CD4-positive, alpha-beta T cell (primary cell): ENCODE results near the gene ARPC5L. TPM values are rescaled to one million over a fixed set of nuclear protein-coding genes. Genes with fewer than 3 reads are reported as not detected.

Source experiments
- ATAC-seq: fragments of 200-7000 bp; cut with Tn5 transposase; one replicate; pipeline ENCODE4 v1.10.0; 2022; ENCODE audit warnings: mild to moderate bottlenecking; ENCODE audit not compliant: poor library complexity
- CTCF ChIA-PET: fragments of 350-600 bp; sonication (Branson Sonifier 250); formaldehyde crosslinking; loops from one replicate; lab custom pipeline; 2021; ENCODE audit warnings: antibody characterized with exemption, inconsistent platforms; lab: Charles Lee
- POLR2A ChIA-PET: fragments of 350-600 bp; sonication (Branson Sonifier 250); formaldehyde crosslinking; loops from one replicate; lab custom pipeline; 2021; ENCODE audit warnings: antibody characterized with exemption, inconsistent platforms; lab: Charles Lee
- DNase-seq, 14 experiments: peaks; one replicate each; pipeline ENCODE4 v3.0.0-alpha.2; 2013 to 2020; ENCODE audit warnings: mixed read lengths in 2 of 14
- H3K27ac ChIP-seq, 2 donors: one replicate each; pipeline versions ENCODE4 v1.5.1 to v1.7.0; 2013; ENCODE audit warnings: low read length in 2 of 2, low read depth in 1 of 2, mild to moderate bottlenecking in 1 of 2
- H3K27me3 ChIP-seq, 2 experiments: 1 replicate in 1 of 2; 2 replicates in 1 of 2; pipeline versions ENCODE4 v1.6.1 to v1.7.0; 2013; ENCODE audit warnings: low read length in 2 of 2, control low read depth in 1 of 2, mild to moderate bottlenecking in 1 of 2, moderate library complexity in 1 of 2; ENCODE audit not compliant: insufficient read depth in 2 of 2, control insufficient read depth in 1 of 2
- H3K36me3 ChIP-seq: one replicate; pipeline ENCODE4 v1.6.1; 2013; ENCODE audit warnings: low read length, control low read depth; ENCODE audit not compliant: insufficient read depth
- H3K4me1 ChIP-seq: one replicate; pipeline ENCODE4 v1.6.1; 2013; ENCODE audit warnings: low read length, control low read depth; ENCODE audit not compliant: insufficient read depth
- H3K4me3 ChIP-seq: one replicate; pipeline ENCODE4 v1.5.1; 2013; ENCODE audit warnings: mild to moderate bottlenecking, low read length, moderate library complexity
- H3K9me3 ChIP-seq, 2 experiments: 1 replicate in 1 of 2; 2 replicates in 1 of 2; pipeline versions ENCODE4 v1.6.1 to v1.7.0; 2013; ENCODE audit warnings: low read length in 2 of 2, mild to moderate bottlenecking in 2 of 2, control low read depth in 1 of 2, moderate library complexity in 1 of 2; ENCODE audit not compliant: control insufficient read depth in 1 of 2, insufficient read depth in 1 of 2
- H3K27ac Mint-ChIP-seq: one replicate; pipeline ENCODE4 v1.8.0; 2020; ENCODE audit warnings: mixed read lengths
- H3K27me3 Mint-ChIP-seq: one replicate; pipeline ENCODE4 v1.8.0; 2021; ENCODE audit warnings: mixed read lengths
- H3K36me3 Mint-ChIP-seq: one replicate; pipeline ENCODE4 v1.8.0; 2021; ENCODE audit warnings: low read depth, mixed read lengths
- H3K4me1 Mint-ChIP-seq: one replicate; pipeline ENCODE4 v1.8.0; 2021; ENCODE audit warnings: low read depth, mixed read lengths
- H3K4me3 Mint-ChIP-seq: one replicate; pipeline ENCODE4 v1.8.0; 2020; ENCODE audit warnings: mild to moderate bottlenecking, mixed read lengths
- H3K9me3 Mint-ChIP-seq: one replicate; pipeline ENCODE4 v1.8.0; 2020; ENCODE audit warnings: mixed read lengths
- intact Hi-C, 2 experiments: fragments of 100-400 bp; cut with DNase I in 1 of 2; cut with micrococcal nuclease in 1 of 2; formaldehyde crosslinking; loops; one replicate each; pipeline versions ENCODE4 v1.15.1 to v1.9.0; 2023 to 2025; cut with DNase I, micrococcal nuclease
- total RNA-seq, 174 experiments: library from RNA in 2 of 174; stranded (reverse) in 2 of 174; gene quantifications; one replicate each; pipeline ENCODE4 v1.2.3 and lab custom pipeline; 2021 to 2026
- TF ChIP-seq, protein P1 (sequence below): fragments of 200-600 bp; IDR thresholded peaks from one replicate; pipeline ENCODE4 v1.8.0; 2022; ENCODE audit warnings: antibody characterized with exemption, mild to moderate bottlenecking

Gene ARPC5L
- total RNA-seq, 2 experiments from 2014 or later: 36.8 to 37.0 TPM

DNA sequence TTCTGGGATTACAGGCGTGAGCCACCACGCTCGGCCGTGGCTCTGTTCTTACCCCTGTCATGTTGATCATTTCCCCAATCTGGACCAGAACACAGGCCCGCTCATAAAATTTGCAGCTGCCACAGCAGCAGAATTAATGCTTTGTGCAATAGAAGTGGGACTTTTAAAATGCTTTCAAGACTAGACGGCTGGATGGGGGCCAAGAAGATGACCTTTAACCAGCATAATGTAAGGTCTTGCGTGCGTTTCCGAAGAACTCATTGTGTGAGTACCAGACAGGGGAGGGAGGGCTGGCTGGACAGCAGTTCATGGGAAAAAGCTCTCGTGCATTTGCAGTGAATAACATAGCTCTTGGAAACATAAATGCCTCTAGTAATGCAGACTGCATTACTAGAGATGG, 12.1 kb upstream of the ARPC5L start:
- Histone ChIP-seq H3K27ac (no peak overlapping the region), H3K4me3 (no peak overlapping the region), H3K9me3 (no peaks in the 10 kb centered on the region), H3K36me3 (no peaks in the 10 kb centered on the region), H3K27me3 (peaks cover 0 to 5% of the 10 kb centered on the region in 2 experiments), H3K4me1 (peaks cover 19% of the 10 kb centered on the region)
- no peak overlapping the region for H3K4me3 Mint-ChIP-seq
- DNase-seq (no peak), ATAC-seq (no peak)
- no peak overlapping the region for H3K27ac Mint-ChIP-seq
- H3K4me1 Mint-ChIP-seq: peaks cover 12% of the 10 kb centered on the region
- POLR2A ChIA-PET: interaction anchor here (1.0 kb wide), 1 partner anchor 392 kb away, joined by 3 read pairs; no protein-coding TSS in a partner anchor
- peaks cover 22% of the 10 kb centered on the region for H3K27me3 Mint-ChIP-seq
- H3K9me3 Mint-ChIP-seq: no peaks in the 10 kb centered on the region
- intact Hi-C loops: loop anchor here (5.0 kb wide), 2 partner anchors 232 to 522 kb away; no protein-coding TSS in a partner anchor
- TF ChIP-seq, protein P1, sequence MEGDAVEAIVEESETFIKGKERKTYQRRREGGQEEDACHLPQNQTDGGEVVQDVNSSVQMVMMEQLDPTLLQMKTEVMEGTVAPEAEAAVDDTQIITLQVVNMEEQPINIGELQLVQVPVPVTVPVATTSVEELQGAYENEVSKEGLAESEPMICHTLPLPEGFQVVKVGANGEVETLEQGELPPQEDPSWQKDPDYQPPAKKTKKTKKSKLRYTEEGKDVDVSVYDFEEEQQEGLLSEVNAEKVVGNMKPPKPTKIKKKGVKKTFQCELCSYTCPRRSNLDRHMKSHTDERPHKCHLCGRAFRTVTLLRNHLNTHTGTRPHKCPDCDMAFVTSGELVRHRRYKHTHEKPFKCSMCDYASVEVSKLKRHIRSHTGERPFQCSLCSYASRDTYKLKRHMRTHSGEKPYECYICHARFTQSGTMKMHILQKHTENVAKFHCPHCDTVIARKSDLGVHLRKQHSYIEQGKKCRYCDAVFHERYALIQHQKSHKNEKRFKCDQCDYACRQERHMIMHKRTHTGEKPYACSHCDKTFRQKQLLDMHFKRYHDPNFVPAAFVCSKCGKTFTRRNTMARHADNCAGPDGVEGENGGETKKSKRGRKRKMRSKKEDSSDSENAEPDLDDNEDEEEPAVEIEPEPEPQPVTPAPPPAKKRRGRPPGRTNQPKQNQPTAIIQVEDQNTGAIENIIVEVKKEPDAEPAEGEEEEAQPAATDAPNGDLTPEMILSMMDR: no peak
- H3K36me3 Mint-ChIP-seq: no peaks in the 10 kb centered on the region
- CTCF ChIA-PET: interaction anchor here (0.8 kb wide), 1 partner anchor 790 kb away, joined by 3 read pairs; no protein-coding TSS in a partner anchor

- intact Hi-C loops: loop anchor here (2.0 to 5.0 kb wide), 3 partner anchors 139 to 520 kb away; no protein-coding TSS in a partner anchor
Measured at GRCh38 chr9:124852121-124852828, 9.7 kb upstream of the ARPC5L start.

More at GRCh38 chr9:124852121-124852828, 9.7 kb upstream of the ARPC5L start:
- ATAC-seq (no peak), DNase-seq (peak in 1 of 14 experiments; percentile 29)
- Histone ChIP-seq H3K36me3 (peaks cover 4% of the 10 kb centered on the region), H3K27ac (no peak overlapping the region), H3K9me3 (no peaks in the 10 kb centered on the region), H3K4me1 (peaks cover 19% of the 10 kb centered on the region), H3K4me3 (peak overlapping the region; percentile 40), H3K27me3 (peaks cover 0 to 5% of the 10 kb centered on the region in 2 experiments)
- POLR2A ChIA-PET: interaction anchor here (2.0 to 3.7 kb wide), 2 partner anchors 10 to 81 kb away, joined by 9 to 20 read pairs; partner anchors contain the start of genes ARPC5L, NR6A1 and RPL35
- H3K27me3 Mint-ChIP-seq: peaks cover 15% of the 10 kb centered on the region
- TF ChIP-seq, protein P1: no peak
- no peak overlapping the region for H3K27ac Mint-ChIP-seq
- CTCF ChIA-PET: interaction anchor here (1.1 to 5.4 kb wide), 12 partner anchors 10 to 141 kb away, joined by 3 to 106 read pairs (median 6); partner anchors contain the start of genes ARPC5L, NR6A1, OLFML2A and RPL35
- no peak overlapping the region for H3K4me3 Mint-ChIP-seq
- H3K9me3 Mint-ChIP-seq: no peaks in the 10 kb centered on the region
- H3K36me3 Mint-ChIP-seq: peaks cover 1% of the 10 kb centered on the region
- peaks cover 15% of the 10 kb centered on the region for H3K4me1 Mint-ChIP-seq
